ENCODE data around the gene TMEM116.
"Not testable (repeated sequence)": the region's sequence is repeated elsewhere in the genome, so short reads cannot be mapped to it uniquely, and the experiment has no call there.

The TMEM116 gene

DNA sequence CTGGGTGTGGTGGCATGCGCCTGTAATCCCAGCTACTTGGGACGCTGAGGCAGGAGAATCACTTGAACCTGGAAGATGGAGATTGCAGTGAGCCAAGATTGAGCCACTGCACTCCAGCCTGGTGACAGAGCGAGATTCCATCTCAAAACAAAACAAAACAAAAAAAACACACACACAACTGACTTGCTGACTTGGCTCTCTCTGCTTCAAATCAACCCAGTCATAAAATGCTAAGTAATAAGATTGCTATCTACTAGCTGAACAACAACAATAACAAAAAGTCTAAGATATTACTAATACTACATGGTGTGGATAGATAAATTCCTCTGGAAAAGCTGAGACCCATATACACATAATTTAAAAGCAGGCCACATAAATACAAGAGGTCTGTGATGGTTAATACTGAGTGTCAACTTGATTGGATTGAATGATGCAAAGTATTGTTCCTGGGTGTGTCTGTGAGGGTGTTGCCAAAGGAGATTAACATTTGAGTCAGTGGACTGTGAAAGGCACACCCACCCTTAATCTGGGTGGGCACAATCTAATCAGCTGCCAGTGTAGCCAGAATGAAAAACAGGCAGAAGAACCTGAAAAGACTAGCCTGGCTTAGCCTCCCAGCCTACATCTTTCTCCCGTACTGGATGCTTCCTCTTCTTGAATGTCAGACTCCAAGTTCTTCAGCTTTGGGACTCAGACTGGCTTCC is 60.7 kb downstream of the TMEM116 start:
- not testable (repeated sequence) for H3K27me3 ChIP-seq (replicated peaks; ENCODE audit: control insufficient read depth, insufficient read depth, low read length, poor library complexity, severe bottlenecking); H3K9me3 ChIP-seq (ENCODE audit: control insufficient read depth, low read length); DNase-seq; H3K4me1 ChIP-seq (ENCODE audit: control insufficient read depth, insufficient read depth, low read length, poor library complexity, severe bottlenecking); H3K27ac ChIP-seq (ENCODE audit: insufficient read depth, low read length, poor library complexity, severe bottlenecking); H3K4me3 ChIP-seq (ENCODE audit: insufficient read depth, low read depth, low read length, poor library complexity, severe bottlenecking)
- peaks cover 15% of the 10 kb centered on the region for H3K36me3 ChIP-seq (ENCODE audit: control insufficient read depth, insufficient read depth, low read length)

DNA sequence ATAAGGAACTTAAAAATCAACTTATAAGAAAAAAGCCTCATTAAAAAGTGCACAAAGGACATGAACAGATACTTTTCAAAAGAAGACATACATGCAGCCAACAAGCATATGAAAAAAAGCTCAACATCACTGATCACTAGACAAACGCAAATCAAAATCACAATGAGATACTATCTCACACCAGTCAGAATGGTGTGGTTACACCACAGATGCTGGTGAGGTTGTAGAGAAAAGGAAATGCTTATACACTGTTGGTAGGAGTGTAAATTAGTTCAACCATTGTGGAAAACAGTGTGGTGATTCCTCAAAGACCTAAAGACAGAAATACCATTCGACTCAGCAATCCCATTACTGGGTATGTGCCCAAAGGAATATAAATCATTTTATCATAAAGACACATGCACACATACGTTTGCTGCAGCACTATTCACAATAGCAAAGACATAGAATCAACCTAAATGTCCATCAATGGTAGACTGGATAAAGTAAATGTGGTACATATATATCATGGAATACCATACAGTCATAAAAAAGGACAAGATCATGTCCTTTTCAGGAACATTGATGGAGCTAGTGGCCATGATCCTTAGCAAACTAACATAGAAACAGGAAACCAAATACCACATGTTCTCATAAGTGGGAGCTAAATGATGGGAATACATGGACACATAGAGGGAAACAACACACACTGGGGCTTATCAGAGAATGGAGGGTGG is 61.8 kb downstream of the TMEM116 start:
- H3K27ac ChIP-seq (ENCODE audit: insufficient read depth, low read length, poor library complexity, severe bottlenecking); H3K4me1 ChIP-seq (ENCODE audit: control insufficient read depth, insufficient read depth, low read length, poor library complexity, severe bottlenecking); DNase-seq; H3K9me3 ChIP-seq (ENCODE audit: control insufficient read depth, low read length); H3K27me3 ChIP-seq (replicated peaks; ENCODE audit: control insufficient read depth, insufficient read depth, low read length, poor library complexity, severe bottlenecking); H3K4me3 ChIP-seq (ENCODE audit: insufficient read depth, low read depth, low read length, poor library complexity, severe bottlenecking): not testable (repeated sequence)
- H3K36me3 ChIP-seq (ENCODE audit: control insufficient read depth, insufficient read depth, low read length): peaks cover 12% of the 10 kb centered on the region

DNA sequence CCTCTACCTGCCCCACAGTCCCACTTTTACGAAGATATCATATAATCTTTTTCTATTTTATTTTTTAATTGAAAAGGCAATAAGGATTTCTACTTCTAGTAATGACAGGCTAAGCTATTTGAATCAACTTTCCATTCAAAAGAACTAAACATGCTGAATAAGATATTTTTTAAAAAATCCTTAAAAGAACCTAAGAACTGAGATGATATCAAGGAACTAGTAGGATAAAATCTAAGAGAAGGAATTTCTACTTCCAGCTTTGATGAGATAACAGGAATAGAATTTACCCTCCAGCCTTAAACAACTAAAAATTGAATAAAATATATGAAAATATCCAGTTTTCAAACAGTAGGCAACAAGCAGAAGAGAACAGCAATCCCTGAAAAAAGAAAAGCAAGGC is 69.0 kb downstream of the TMEM116 start:
- H3K27me3 ChIP-seq (replicated peaks; ENCODE audit: control insufficient read depth, insufficient read depth, low read length, poor library complexity, severe bottlenecking): no peaks in the 10 kb centered on the region
- no peaks in the 10 kb centered on the region for H3K36me3 ChIP-seq (ENCODE audit: control insufficient read depth, insufficient read depth, low read length)
- H3K4me1 ChIP-seq (ENCODE audit: control insufficient read depth, insufficient read depth, low read length, poor library complexity, severe bottlenecking): peaks cover 3% of the 10 kb centered on the region
- no peaks in the 10 kb centered on the region for H3K9me3 ChIP-seq (ENCODE audit: control insufficient read depth, low read length)
- no peak for DNase-seq
- H3K4me3 ChIP-seq (ENCODE audit: insufficient read depth, low read depth, low read length, poor library complexity, severe bottlenecking): no peak overlapping the region
- no peak overlapping the region for H3K27ac ChIP-seq (ENCODE audit: insufficient read depth, low read length, poor library complexity, severe bottlenecking)

GRCh38 chr12:111942557-111942956 is 70.4 kb downstream of the TMEM116 start:
- no peak for DNase-seq
- H3K9me3 ChIP-seq (ENCODE audit: control insufficient read depth, low read length): no peaks in the 10 kb centered on the region

DNA sequence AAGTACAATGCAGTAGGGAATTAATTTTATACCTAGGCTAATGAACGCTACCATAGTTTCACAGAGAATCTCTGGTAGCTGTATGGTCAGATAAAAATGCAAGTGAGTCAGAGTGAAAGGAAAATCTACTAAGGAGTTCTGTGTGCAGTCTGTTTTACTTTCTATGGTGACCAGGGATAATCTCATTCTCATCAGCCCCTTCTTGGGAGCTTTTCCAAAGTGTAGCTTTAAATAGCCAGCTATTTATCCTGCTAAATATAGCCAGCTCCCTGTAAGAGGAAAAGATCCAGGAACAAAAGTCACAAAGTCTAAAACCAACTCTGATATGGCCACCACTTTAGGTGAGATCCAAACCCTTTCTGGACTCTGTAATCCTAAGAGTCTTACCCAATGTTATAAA is 75.5 kb downstream of the TMEM116 start:
- Histone ChIP-seq H3K27ac (ENCODE audit: insufficient read depth, low read length, poor library complexity, severe bottlenecking) (no peak overlapping the region), H3K36me3 (ENCODE audit: control insufficient read depth, insufficient read depth, low read length) (peaks cover 19% of the 10 kb centered on the region), H3K9me3 (ENCODE audit: control insufficient read depth, low read length) (no peaks in the 10 kb centered on the region), H3K27me3 (replicated peaks; ENCODE audit: control insufficient read depth, insufficient read depth, low read length, poor library complexity, severe bottlenecking) (no peaks in the 10 kb centered on the region), H3K4me1 (ENCODE audit: control insufficient read depth, insufficient read depth, low read length, poor library complexity, severe bottlenecking) (no peaks in the 10 kb centered on the region), H3K4me3 (ENCODE audit: insufficient read depth, low read depth, low read length, poor library complexity, severe bottlenecking) (no peak overlapping the region)
- no peak for DNase-seq

More at GRCh38 chr12:111942557-111942956, 70.4 kb downstream of the TMEM116 start:
- H3K27me3 ChIP-seq (replicated peaks; ENCODE audit: control insufficient read depth, insufficient read depth, low read length, poor library complexity, severe bottlenecking): no peaks in the 10 kb centered on the region
- peaks cover 4% of the 10 kb centered on the region for H3K36me3 ChIP-seq (ENCODE audit: control insufficient read depth, insufficient read depth, low read length)
- H3K4me1 ChIP-seq (ENCODE audit: control insufficient read depth, insufficient read depth, low read length, poor library complexity, severe bottlenecking): peaks cover 3% of the 10 kb centered on the region
- H3K27ac ChIP-seq (ENCODE audit: insufficient read depth, low read length, poor library complexity, severe bottlenecking): no peak overlapping the region
- no peak overlapping the region for H3K4me3 ChIP-seq (ENCODE audit: insufficient read depth, low read depth, low read length, poor library complexity, severe bottlenecking)

GRCh38 chr12:111936869-111937268 is 76.1 kb downstream of the TMEM116 start:
- H3K9me3 ChIP-seq (ENCODE audit: control insufficient read depth, low read length): no peaks in the 10 kb centered on the region
- no peak overlapping the region for H3K4me3 ChIP-seq (ENCODE audit: insufficient read depth, low read depth, low read length, poor library complexity, severe bottlenecking)

DNA sequence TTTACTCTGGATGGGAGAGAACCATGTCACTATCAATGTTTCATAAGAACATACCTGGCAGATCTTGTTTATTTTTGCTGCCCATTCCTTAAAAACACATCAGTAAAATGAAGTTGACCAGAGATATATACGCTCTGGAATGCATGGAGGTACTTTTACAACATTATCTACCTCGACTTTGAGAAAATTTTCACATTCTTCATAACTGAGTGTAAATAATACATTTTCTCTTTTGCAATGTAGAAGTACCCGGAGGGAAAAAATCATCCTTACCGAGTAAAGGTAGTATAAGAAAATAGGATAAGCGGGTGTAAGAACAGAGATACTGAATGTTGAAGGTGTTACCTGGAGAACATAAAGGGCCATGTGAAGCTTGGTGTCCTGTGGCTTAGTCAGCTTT is 80.7 kb downstream of the TMEM116 start:
- H3K4me3 ChIP-seq (ENCODE audit: insufficient read depth, low read depth, low read length, poor library complexity, severe bottlenecking): no peak overlapping the region
- H3K36me3 ChIP-seq (ENCODE audit: control insufficient read depth, insufficient read depth, low read length): peaks cover 19% of the 10 kb centered on the region
- H3K27me3 ChIP-seq (replicated peaks; ENCODE audit: control insufficient read depth, insufficient read depth, low read length, poor library complexity, severe bottlenecking): no peaks in the 10 kb centered on the region

More at GRCh38 chr12:111936869-111937268, 76.1 kb downstream of the TMEM116 start:
- H3K27me3 ChIP-seq (replicated peaks; ENCODE audit: control insufficient read depth, insufficient read depth, low read length, poor library complexity, severe bottlenecking): no peaks in the 10 kb centered on the region
- H3K4me1 ChIP-seq (ENCODE audit: control insufficient read depth, insufficient read depth, low read length, poor library complexity, severe bottlenecking): no peaks in the 10 kb centered on the region
- peaks cover 19% of the 10 kb centered on the region for H3K36me3 ChIP-seq (ENCODE audit: control insufficient read depth, insufficient read depth, low read length)
- DNase-seq: no peak
- H3K27ac ChIP-seq (ENCODE audit: insufficient read depth, low read length, poor library complexity, severe bottlenecking): no peak overlapping the region

DNA sequence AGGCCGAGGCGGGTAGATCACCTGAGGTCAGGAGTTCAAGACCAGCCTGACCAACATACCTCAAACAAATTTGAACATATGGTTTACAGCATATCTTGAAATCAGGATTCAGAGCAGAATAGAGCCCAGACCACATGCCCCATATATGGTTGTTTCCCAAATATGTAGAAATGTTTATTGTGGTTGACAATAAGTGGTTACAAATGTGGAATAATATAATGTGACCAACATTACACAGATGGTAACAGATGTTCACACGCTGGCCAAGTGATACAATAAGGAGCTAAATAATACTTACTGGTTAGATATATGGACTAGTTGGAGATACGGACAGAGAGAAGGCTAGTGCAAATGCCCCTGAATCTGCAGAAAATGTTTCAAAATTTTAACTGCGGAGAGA is 85.6 kb downstream of the TMEM116 start:
- H3K27ac ChIP-seq (ENCODE audit: insufficient read depth, low read length, poor library complexity, severe bottlenecking): no peak overlapping the region
- DNase-seq: no peak
- H3K9me3 ChIP-seq (ENCODE audit: control insufficient read depth, low read length): no peaks in the 10 kb centered on the region
- no peaks in the 10 kb centered on the region for H3K4me1 ChIP-seq (ENCODE audit: control insufficient read depth, insufficient read depth, low read length, poor library complexity, severe bottlenecking)
- H3K27me3 ChIP-seq (replicated peaks; ENCODE audit: control insufficient read depth, insufficient read depth, low read length, poor library complexity, severe bottlenecking): no peaks in the 10 kb centered on the region
- H3K4me3 ChIP-seq (ENCODE audit: insufficient read depth, low read depth, low read length, poor library complexity, severe bottlenecking): no peak overlapping the region
- peaks cover 8% of the 10 kb centered on the region for H3K36me3 ChIP-seq (ENCODE audit: control insufficient read depth, insufficient read depth, low read length)

More for the DNA sequence above, 80.7 kb downstream of the TMEM116 start:
- Histone ChIP-seq H3K4me1 (ENCODE audit: control insufficient read depth, insufficient read depth, low read length, poor library complexity, severe bottlenecking) (no peaks in the 10 kb centered on the region), H3K9me3 (ENCODE audit: control insufficient read depth, low read length) (no peaks in the 10 kb centered on the region), H3K27ac (ENCODE audit: insufficient read depth, low read length, poor library complexity, severe bottlenecking) (no peak overlapping the region)
- DNase-seq: no peak

GRCh38 chr12:111926631-111927030 is 86.3 kb downstream of the TMEM116 start:
- Histone ChIP-seq H3K27me3 (replicated peaks; ENCODE audit: control insufficient read depth, insufficient read depth, low read length, poor library complexity, severe bottlenecking) (no peaks in the 10 kb centered on the region), H3K4me3 (ENCODE audit: insufficient read depth, low read depth, low read length, poor library complexity, severe bottlenecking) (no peak overlapping the region), H3K27ac (ENCODE audit: insufficient read depth, low read length, poor library complexity, severe bottlenecking) (no peak overlapping the region), H3K36me3 (ENCODE audit: control insufficient read depth, insufficient read depth, low read length) (peaks cover 7% of the 10 kb centered on the region), H3K4me1 (ENCODE audit: control insufficient read depth, insufficient read depth, low read length, poor library complexity, severe bottlenecking) (no peaks in the 10 kb centered on the region), H3K9me3 (ENCODE audit: control insufficient read depth, low read length) (no peaks in the 10 kb centered on the region)
- no peak for DNase-seq

- Histone ChIP-seq H3K4me3 (ENCODE audit: insufficient read depth, low read depth, low read length, poor library complexity, severe bottlenecking) (no peak overlapping the region), H3K4me1 (ENCODE audit: control insufficient read depth, insufficient read depth, low read length, poor library complexity, severe bottlenecking) (no peaks in the 10 kb centered on the region), H3K9me3 (ENCODE audit: control insufficient read depth, low read length) (no peaks in the 10 kb centered on the region), H3K36me3 (ENCODE audit: control insufficient read depth, insufficient read depth, low read length) (peaks cover 4% of the 10 kb centered on the region), H3K27ac (ENCODE audit: insufficient read depth, low read length, poor library complexity, severe bottlenecking) (no peak overlapping the region), H3K27me3 (replicated peaks; ENCODE audit: control insufficient read depth, insufficient read depth, low read length, poor library complexity, severe bottlenecking) (no peaks in the 10 kb centered on the region)
- no peak for DNase-seq
Measured at GRCh38 chr12:111925171-111925570, 87.8 kb downstream of the TMEM116 start.
